GM12878 (cell line): ENCODE results near the gene MGST3. TPM values are rescaled to one million over a fixed set of nuclear protein-coding genes. Genes with fewer than 3 reads are reported as not detected.

Experiments used
- BMI1 ChIP-seq: fragments of 450-650 bp; IDR thresholded peaks from 2 replicates; pipeline ENCODE4 v1.6.1; 2016; ENCODE audit warnings: mild to moderate bottlenecking, moderate library complexity, borderline replicate concordance
- EP300 ChIP-seq, 2 experiments: fragments of 150-350 bp in 1 of 2; IDR thresholded peaks; 2 replicates each; pipeline ENCODE4 v1.6.1; 2011 to 2012; ENCODE audit warnings: low read depth in 2 of 2, low read length in 2 of 2, borderline replicate concordance in 1 of 2, improper control_type of control experiment in 1 of 2, inconsistent platforms in 1 of 2; ENCODE audit not compliant: control insufficient read depth in 1 of 2
- GATAD2B ChIP-seq: fragments of 450-650 bp; conservative IDR thresholded peaks from 2 replicates; pipeline ENCODE4 v1.6.1; 2017; ENCODE audit warnings: low read depth, mild to moderate bottlenecking, moderate library complexity
- MEF2B ChIP-seq: fragments of 450-650 bp; IDR thresholded peaks from 2 replicates; pipeline ENCODE4 v1.6.1; 2018; ENCODE audit warnings: mild to moderate bottlenecking, moderate library complexity; ENCODE audit not compliant: partially characterized antibody, poor library complexity, severe bottlenecking
- MTA2 ChIP-seq: fragments of 450-650 bp; IDR thresholded peaks from 2 replicates; pipeline ENCODE4 v1.6.1; 2016; ENCODE audit warnings: low read depth, mild to moderate bottlenecking, moderate library complexity
- NBN ChIP-seq: fragments of 450-650 bp; IDR thresholded peaks from 2 replicates; pipeline ENCODE4 v1.6.1; 2016
- NFIC ChIP-seq: IDR thresholded peaks from 2 replicates; pipeline ENCODE4 v1.6.1; 2012; ENCODE audit warnings: low read depth, mild to moderate bottlenecking, inconsistent platforms, low read length, moderate library complexity
- RBBP5 ChIP-seq: fragments of 200-600 bp; sonication (generic); conservative IDR thresholded peaks from 2 replicates; pipeline ENCODE4 v1.6.1; 2016
- SREBF2 ChIP-seq: IDR thresholded peaks from 2 replicates; pipeline ENCODE4 v1.6.1; 2012; ENCODE audit warnings: mild to moderate bottlenecking, low read length
- polyA plus RNA-seq, 11 experiments: library from polyadenylated mRNA; depleted of rRNA in 4 of 11; unstranded in 6 of 11; stranded (reverse) in 5 of 11; fragments of >200 nt; fragmentation: Nextera tagmentation in 4 of 11; fragmentation: Illumina TruSeq in 1 of 11; extraction: Ambion mirVana in 4 of 11; extraction: Trizol in 1 of 11; gene quantifications; 1 replicate in 1 of 11; 2 replicates in 10 of 11; pipeline versions ENCODE4 v1.2.1 to v1.2.3, GENCODE V29; 2011 to 2016; ENCODE audit warnings: inconsistent platforms in 2 of 11, missing spikeins in 2 of 11, low read depth in 1 of 11
- total RNA-seq, 4 experiments: library from RNA; depleted of rRNA in 3 of 4; stranded (reverse); fragments of >200 nt in 3 of 4; fragmentation: Illumina TruSeq in 1 of 4; extraction: Trizol in 1 of 4; gene quantifications; 2 replicates each; pipeline versions ENCODE4 v1.2.1 to v1.2.3, GENCODE V29; 2013 to 2021
- TF ChIP-seq, protein P1 (sequence below): fragments of 450-650 bp; conservative IDR thresholded peaks from 2 replicates; pipeline ENCODE4 v1.6.1; 2017; ENCODE audit warnings: mild to moderate bottlenecking, moderate library complexity
- TF ChIP-seq, protein P2 (sequence below): IDR thresholded peaks from 2 replicates; pipeline ENCODE4 v1.6.1; 2011; ENCODE audit warnings: low read depth, low read length, improper control_type of control experiment, borderline replicate concordance
- TF ChIP-seq, protein P3 (sequence below): fragments of 150-350 bp; IDR thresholded peaks from 2 replicates; pipeline ENCODE4 v1.6.1; 2014; ENCODE audit warnings: mild to moderate bottlenecking, low read depth, low read length
- TF ChIP-seq, protein P4 (sequence below): fragments of 450-650 bp; IDR thresholded peaks from 2 replicates; pipeline ENCODE4 v1.6.1; 2017; ENCODE audit warnings: mild to moderate bottlenecking, moderate library complexity
- TF ChIP-seq, protein P5 (sequence below): fragments of 450-650 bp; formaldehyde crosslinking; IDR thresholded peaks from 2 replicates; pipeline ENCODE4 v1.4.0; 2020; ENCODE audit warnings: mild to moderate bottlenecking, moderate library complexity
- TF ChIP-seq, protein P6 (sequence below): IDR thresholded peaks from 2 replicates; pipeline ENCODE4 v1.6.1; 2012; ENCODE audit warnings: low read depth, low read length, improper control_type of control experiment

MGST3 gene
- total and polyA plus RNA-seq, 10 of the 15 experiments (the other 5 are each of a cell fraction or from before 2014, with no cell fraction given) = 37.3 to 145 (median 68.8) TPM

DNA sequence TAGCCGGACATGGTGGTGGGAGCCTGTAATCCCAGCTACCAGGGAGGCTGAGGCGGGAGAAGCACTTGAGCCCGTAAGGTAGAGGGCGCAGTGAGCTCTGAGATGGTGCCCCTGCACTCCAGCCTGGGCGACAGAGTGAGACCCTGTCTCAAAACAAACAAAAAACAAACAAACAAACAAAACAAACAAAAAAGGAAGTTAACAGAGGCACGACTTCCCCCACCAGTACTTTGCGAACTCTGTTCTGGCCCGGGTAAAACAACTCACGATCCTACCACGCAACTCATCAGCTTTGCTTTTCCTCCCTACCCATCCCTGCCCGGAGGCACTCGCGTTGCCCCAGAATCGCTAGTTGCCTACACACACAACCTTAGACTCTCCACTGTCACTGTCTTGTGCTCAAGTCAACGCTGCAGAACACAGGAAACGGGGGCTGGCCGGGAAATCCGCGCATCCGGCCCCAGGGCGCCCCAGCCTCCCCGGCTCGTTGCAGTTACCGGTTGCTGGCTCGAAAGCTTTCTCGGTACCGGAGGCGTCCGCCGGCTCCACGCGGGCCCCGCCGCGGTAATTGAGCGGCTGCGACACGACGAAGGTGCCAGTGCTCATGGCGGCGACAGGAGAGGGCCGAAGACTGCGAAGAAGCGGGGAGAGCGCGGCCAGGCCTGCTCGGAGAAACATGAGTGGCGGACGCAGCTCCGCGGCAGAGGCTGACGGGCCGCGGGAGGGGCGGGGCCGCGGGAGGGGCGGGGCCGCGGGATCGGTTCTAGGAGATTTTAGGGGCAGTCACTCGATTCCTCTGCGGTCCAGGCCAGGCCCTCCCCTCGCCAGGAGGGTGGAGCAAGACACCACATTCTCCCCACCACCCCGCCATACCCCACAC, 67.1 kb downstream of the MGST3 start, which contains the start of gene ALDH9A1 (continued):
- TF ChIP-seq, protein P1, sequence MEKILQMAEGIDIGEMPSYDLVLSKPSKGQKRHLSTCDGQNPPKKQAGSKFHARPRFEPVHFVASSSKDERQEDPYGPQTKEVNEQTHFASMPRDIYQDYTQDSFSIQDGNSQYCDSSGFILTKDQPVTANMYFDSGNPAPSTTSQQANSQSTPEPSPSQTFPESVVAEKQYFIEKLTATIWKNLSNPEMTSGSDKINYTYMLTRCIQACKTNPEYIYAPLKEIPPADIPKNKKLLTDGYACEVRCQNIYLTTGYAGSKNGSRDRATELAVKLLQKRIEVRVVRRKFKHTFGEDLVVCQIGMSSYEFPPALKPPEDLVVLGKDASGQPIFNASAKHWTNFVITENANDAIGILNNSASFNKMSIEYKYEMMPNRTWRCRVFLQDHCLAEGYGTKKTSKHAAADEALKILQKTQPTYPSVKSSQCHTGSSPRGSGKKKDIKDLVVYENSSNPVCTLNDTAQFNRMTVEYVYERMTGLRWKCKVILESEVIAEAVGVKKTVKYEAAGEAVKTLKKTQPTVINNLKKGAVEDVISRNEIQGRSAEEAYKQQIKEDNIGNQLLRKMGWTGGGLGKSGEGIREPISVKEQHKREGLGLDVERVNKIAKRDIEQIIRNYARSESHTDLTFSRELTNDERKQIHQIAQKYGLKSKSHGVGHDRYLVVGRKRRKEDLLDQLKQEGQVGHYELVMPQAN = peak; percentile 55; the same call in 1 of the 2 replicates
- TF ChIP-seq, protein P2, sequence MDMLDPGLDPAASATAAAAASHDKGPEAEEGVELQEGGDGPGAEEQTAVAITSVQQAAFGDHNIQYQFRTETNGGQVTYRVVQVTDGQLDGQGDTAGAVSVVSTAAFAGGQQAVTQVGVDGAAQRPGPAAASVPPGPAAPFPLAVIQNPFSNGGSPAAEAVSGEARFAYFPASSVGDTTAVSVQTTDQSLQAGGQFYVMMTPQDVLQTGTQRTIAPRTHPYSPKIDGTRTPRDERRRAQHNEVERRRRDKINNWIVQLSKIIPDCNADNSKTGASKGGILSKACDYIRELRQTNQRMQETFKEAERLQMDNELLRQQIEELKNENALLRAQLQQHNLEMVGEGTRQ = no peak
- TF ChIP-seq, protein P3, sequence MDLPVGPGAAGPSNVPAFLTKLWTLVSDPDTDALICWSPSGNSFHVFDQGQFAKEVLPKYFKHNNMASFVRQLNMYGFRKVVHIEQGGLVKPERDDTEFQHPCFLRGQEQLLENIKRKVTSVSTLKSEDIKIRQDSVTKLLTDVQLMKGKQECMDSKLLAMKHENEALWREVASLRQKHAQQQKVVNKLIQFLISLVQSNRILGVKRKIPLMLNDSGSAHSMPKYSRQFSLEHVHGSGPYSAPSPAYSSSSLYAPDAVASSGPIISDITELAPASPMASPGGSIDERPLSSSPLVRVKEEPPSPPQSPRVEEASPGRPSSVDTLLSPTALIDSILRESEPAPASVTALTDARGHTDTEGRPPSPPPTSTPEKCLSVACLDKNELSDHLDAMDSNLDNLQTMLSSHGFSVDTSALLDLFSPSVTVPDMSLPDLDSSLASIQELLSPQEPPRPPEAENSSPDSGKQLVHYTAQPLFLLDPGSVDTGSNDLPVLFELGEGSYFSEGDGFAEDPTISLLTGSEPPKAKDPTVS = no peak
- TF ChIP-seq BMI1 = no peak
- TF ChIP-seq MTA2 = 0 out of 2 replicates have a peak, but pooled peaks have one; percentile 17
- peak; percentile 51 for TF ChIP-seq GATAD2B
- TF ChIP-seq RBBP5 = no peak
- TF ChIP-seq MEF2B = no peak
- TF ChIP-seq, protein P4, sequence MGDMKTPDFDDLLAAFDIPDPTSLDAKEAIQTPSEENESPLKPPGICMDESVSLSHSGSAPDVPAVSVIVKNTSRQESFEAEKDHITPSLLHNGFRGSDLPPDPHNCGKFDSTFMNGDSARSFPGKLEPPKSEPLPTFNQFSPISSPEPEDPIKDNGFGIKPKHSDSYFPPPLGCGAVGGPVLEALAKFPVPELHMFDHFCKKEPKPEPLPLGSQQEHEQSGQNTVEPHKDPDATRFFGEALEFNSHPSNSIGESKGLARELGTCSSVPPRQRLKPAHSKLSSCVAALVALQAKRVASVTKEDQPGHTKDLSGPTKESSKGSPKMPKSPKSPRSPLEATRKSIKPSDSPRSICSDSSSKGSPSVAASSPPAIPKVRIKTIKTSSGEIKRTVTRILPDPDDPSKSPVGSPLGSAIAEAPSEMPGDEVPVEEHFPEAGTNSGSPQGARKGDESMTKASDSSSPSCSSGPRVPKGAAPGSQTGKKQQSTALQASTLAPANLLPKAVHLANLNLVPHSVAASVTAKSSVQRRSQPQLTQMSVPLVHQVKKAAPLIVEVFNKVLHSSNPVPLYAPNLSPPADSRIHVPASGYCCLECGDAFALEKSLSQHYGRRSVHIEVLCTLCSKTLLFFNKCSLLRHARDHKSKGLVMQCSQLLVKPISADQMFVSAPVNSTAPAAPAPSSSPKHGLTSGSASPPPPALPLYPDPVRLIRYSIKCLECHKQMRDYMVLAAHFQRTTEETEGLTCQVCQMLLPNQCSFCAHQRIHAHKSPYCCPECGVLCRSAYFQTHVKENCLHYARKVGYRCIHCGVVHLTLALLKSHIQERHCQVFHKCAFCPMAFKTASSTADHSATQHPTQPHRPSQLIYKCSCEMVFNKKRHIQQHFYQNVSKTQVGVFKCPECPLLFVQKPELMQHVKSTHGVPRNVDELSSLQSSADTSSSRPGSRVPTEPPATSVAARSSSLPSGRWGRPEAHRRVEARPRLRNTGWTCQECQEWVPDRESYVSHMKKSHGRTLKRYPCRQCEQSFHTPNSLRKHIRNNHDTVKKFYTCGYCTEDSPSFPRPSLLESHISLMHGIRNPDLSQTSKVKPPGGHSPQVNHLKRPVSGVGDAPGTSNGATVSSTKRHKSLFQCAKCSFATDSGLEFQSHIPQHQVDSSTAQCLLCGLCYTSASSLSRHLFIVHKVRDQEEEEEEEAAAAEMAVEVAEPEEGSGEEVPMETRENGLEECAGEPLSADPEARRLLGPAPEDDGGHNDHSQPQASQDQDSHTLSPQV = no peak
- TF ChIP-seq, protein P5, sequence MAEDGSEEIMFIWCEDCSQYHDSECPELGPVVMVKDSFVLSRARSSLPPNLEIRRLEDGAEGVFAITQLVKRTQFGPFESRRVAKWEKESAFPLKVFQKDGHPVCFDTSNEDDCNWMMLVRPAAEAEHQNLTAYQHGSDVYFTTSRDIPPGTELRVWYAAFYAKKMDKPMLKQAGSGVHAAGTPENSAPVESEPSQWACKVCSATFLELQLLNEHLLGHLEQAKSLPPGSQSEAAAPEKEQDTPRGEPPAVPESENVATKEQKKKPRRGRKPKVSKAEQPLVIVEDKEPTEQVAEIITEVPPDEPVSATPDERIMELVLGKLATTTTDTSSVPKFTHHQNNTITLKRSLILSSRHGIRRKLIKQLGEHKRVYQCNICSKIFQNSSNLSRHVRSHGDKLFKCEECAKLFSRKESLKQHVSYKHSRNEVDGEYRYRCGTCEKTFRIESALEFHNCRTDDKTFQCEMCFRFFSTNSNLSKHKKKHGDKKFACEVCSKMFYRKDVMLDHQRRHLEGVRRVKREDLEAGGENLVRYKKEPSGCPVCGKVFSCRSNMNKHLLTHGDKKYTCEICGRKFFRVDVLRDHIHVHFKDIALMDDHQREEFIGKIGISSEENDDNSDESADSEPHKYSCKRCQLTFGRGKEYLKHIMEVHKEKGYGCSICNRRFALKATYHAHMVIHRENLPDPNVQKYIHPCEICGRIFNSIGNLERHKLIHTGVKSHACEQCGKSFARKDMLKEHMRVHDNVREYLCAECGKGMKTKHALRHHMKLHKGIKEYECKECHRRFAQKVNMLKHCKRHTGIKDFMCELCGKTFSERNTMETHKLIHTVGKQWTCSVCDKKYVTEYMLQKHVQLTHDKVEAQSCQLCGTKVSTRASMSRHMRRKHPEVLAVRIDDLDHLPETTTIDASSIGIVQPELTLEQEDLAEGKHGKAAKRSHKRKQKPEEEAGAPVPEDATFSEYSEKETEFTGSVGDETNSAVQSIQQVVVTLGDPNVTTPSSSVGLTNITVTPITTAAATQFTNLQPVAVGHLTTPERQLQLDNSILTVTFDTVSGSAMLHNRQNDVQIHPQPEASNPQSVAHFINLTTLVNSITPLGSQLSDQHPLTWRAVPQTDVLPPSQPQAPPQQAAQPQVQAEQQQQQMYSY (CRISPR knock-in tag) = no peak
- TF ChIP-seq NBN = peak; percentile 93
- TF ChIP-seq NFIC = no peak
- TF ChIP-seq, protein P6, sequence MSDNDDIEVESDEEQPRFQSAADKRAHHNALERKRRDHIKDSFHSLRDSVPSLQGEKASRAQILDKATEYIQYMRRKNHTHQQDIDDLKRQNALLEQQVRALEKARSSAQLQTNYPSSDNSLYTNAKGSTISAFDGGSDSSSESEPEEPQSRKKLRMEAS = no peak
- TF ChIP-seq SREBF2 = no peak
- TF ChIP-seq EP300 (IDR thresholded peaks at IDR 0.05; ENCODE audit: borderline replicate concordance in 1 of 2, control insufficient read depth in 1 of 2, low read depth in 2 of 2, low read length in 2 of 2) = no peak
